HG02678 (cell line): Measurements from ENCODE around the gene RNF224.
"Not testable (repeated sequence)": the region's sequence is repeated elsewhere in the genome, so short reads cannot be mapped to it uniquely, and the experiment has no call there.

Experiments used
- ATAC-seq: cut with Tn5 transposase; IDR thresholded peaks from one replicate; pipeline ENCODE4 v1.9.1; 2021; ENCODE audit warnings: mild to moderate bottlenecking, moderate library complexity; ENCODE audit not compliant: unreplicated experiment

RNF224 gene

DNA sequence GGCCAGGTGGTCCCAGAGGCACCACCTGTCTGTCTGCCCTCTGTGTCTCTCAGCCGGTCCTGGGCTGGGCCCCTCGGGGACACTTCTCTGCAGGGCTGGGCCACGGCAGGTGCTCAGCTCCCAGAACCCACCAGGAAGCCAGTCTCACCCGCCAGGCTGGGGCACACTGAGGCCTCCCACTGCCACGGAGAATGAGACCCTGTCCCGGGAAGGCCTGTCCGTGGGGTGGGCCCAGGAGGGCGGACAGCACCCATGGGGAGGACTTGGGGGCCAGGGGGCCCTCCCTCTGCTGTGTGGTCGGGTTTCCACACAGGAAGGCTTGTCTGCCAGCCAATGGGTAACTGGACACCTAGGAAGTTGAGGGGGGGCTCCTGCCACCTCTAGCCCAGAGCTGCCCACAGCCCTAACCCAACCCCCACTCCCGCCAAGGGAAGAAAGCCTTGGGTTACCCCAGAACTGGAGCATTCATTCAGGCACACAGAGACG, 9.7 kb downstream of the RNF224 start:
- no peak for ATAC-seq

GRCh38 chr9:137237759-137238726, 10.7 kb downstream of the RNF224 start:
- ATAC-seq = no peak

DNA sequence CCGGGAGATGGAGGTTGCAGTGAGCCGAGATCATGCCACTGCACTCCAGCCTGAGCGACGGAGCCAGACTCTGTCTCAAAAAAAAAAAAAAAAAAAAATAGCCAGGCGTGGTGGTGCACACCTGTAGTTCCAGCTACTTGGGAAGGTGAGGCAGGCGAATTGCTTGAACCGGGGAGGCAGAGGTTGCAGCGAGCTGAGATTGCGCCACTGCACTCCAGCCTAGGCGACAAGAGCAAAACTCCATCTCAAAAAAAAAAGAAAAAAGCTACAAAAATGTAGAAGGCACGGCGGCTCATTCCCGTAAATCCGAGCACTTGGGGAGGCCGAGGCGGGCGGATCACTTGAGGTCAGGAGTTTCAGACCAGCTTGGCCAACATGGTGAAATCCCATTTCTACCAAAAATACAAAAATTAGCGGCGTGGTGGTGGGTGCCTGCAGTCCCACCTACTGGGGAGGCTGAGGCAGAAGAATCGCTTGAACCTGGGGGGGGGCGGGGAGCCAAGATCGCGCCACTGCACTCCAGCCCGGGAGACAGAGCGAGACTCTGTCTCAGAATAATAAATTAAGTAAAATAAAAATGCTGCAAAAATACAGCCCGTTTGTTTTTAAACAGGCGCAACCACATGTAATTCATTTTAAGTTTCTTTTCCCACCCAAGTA, 12.4 kb downstream of the RNF224 start:
- ATAC-seq = not testable (repeated sequence)

GRCh38 chr9:137240318-137240840, 13.1 kb downstream of the RNF224 start:
- ATAC-seq = peak; percentile 22

GRCh38 chr9:137240841-137241489, 13.7 kb downstream of the RNF224 start, which contains the start of gene TUBB4B:
TSS of gene TUBB4B (plus strand) at chr9:137241287. CDS start at chr9:137241361, 74 bp downstream.
- ATAC-seq = peak; percentile 79

- peak; percentile 0 for ATAC-seq
These were observed 14.4 kb downstream of the RNF224 start for GRCh38 chr9:137241490-137242268.

- ATAC-seq = no peak
These were observed 15.2 kb downstream of the RNF224 start for GRCh38 chr9:137242269-137243203.

- not testable (repeated sequence) for ATAC-seq
These were observed 15.9 kb downstream of the RNF224 start for GRCh38 chr9:137243266-137243625.

DNA sequence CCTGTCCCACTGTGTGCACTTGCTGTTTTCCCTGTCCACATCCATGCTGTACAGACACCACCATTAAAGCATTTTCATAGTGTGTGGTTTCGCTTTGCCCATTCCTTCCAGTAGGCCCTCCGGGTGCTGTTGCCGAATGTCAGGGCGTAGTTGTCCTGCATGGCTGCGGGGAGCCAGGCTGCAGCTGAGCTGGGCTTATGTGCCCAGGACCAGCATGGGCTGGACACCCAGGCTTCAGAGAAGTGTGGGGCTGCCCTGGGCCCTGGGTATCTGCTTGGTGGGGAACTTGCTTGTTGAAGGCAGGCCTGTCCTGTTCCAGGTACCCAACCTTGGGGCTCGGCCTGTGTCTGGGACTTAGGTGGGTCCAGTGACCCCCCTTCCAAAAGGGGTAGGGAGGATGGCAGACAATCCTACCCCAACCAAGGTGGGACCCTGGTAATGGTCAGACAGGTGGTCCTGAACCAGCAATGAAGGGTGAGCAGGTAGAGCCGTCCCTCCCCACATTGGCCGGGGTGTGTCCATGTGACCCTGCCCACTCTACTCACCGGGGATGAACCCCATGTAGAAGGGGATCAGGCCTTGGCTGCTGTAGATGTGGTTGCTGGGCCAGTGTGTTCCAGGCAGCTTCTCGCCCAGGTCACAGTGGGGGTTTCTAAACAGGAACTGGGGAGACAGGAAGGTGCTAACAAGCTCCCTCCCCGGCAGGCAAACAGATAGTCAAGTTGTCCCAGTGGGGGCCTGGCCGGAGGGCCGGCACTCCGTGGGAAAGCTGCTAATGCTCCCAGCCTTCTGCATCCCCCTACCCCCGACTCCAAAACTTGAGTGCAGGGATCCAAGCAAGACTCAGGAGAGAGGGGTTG, 16.6 kb downstream of the RNF224 start:
- ATAC-seq = no peak

GRCh38 chr9:137244486-137245449, 17.5 kb downstream of the RNF224 start:
- ATAC-seq = no peak

DNA sequence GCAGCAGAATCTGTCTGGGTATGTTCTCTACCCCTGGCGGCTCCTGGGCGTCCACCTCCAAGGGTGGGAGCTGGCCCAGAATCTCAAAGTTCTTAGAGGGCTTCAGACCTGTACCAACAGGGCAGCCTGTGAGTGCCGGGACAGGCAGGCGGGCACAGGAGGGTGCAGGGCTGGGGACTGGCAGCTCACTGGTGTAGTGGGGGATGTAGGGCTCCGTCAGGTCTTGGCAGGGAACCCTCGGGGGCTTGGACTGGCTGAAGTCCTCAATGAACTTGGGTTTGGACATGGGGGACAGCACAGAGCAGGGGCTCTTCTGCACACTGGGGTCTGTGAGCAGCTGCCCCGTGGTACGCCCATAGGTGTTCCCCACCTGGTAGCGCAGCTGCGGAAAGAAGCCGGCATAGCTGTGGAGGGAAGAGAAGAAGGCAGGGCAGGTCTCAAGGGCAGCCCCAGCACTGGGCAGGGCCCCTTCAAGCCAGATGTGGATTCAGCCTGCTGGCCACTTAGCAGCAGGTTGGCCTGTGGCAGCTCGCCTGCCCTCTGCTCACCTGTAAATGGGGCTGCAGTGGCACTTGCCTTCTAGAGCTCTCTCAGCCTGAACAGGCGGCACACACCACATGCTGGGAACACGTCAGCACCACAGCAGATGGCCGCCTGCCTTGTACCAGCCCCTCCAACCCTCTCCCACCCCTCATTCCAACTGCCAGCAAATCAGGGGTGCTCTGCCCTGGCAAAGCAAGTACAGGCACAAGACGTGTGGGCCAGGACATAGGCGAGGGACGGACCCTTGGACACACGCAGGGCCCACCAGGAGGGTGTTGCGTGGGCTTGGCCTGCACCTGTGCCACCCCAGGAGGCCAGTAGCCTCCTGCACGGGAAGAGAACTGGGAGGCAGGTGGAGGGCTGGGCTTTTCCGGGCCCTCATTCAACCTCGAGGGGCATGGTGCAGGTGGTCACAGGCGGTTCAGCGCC, 18.4 kb downstream of the RNF224 start:
- no peak for ATAC-seq

DNA sequence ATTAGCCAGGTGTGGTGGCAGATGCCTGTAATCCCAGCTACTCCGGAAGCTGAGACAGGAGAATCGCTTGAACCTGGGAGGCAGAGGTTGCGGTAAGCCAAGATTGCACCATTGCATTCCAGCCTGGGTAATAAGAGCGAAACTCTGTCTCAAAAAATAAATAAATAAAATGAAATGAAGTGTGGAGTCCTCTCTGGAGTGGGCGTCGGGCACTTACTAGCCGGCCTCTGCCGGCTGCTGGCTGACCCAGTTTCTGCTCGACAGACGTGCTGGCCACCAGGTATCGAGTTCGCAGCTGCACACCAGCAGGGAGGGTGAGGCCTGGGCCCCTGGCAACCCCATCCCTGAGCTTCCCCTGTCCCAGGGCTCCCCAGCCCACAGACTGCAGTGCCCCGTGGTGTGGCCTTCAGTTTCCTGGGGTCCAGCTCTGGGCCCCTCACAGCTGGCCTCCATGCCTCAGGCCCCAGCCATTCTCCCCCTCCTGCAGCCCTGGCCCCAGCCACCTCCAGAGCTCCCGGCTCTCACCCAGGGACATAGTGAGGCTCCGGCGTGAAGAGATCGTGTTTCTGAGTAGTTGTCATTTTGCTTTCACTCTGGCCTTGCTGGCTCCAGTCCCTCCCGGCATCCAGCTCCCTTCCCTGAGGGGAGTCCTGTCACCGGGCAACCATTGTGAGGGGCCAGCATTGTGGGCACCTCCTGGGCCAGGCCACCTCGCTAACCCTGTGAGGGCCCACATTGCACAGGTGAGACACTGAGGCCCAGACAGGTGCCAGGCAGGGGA, 20.0 kb downstream of the RNF224 start:
- no peak for ATAC-seq

DNA sequence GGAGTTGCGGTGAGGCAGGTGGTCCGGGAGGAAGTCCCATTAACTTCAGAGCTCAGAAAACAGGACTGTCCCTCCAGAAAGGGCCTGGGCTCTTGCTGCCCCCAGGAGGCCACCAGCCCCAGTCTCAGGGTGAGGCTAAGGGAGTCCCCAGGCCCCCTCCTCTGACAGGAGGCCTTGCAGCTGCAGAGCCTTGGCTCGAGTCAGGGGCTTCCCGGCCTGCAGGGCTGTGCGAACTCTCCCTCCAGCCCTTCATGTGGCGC, 20.5 kb downstream of the RNF224 start:
- ATAC-seq = no peak

DNA sequence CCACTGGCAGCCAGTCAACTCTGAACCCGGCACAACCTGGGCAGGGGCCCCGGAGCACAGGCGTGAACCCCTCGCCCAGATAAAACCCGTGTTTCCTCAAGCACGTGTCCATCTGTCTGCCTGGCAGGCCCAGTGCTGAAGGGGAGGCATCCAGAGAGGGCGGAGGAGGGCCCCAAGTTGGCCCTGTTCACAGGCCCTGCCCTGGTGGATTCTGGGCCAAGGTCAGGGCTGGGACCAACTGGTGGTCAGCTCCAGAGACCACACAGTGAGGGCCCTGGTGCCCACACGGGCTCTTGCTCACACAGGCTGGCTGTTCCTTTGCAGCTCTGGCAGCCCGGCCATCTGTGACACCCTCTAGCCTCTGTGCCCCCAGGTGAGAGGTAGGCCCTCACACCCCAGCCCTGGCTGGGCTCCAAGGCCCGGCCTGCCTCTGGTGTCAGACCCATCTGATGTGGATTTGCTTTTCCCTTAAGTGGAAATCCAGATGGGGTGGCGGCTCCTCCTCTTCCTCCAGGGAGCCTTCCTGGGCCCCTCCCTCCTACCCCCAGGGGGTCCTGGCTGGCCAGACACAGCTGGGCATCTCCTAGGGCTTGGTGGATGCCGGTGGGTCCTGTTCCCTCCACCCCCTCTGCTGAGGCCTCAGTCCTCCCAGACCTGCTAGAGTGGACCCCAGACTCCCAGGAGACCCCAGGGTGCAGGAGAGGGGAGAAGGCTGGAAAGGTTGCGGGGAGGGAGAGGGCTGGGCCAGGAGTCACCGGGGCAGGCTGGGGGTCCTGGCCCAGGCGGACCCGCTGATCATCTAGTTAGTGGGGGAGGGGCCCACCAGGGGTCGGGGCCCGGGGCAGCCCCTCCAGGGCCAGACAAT, 23.3 kb downstream of the RNF224 start:
- ATAC-seq = no peak

DNA sequence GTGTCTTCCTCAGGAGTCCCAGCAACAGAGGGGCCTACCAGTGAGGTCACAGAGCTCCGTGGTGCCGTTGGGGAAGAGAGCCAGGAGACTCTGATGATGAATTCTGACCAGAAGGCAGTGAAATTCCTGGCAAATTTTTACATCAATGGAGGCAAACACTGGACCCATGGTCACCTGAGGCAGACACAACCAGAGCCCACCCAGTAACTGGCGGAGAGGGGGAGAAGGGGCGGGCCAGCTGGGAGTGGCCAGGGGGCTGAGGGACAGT, 23.8 kb downstream of the RNF224 start, which contains the start of gene STPG3:
Gene STPG3, plus strand, starts transcription at position 93 of the 268 bp plus-strand sequence. Its CDS starts 1 bp downstream, at position 94.
- ATAC-seq = no peak
